ENCODE results near the gene PRKCE.

The PRKCE gene

GRCh38 chr2:46171996-46172546, 520.6 kb downstream of the PRKCE start:
- no peak for DNase-seq (ENCODE audit: low read depth)

GRCh38 chr2:46173030-46173429, 521.6 kb downstream of the PRKCE start:
- DNase-seq (ENCODE audit: low read depth) = no peak

GRCh38 chr2:46173636-46174250, 522.3 kb downstream of the PRKCE start:
- DNase-seq (ENCODE audit: low read depth) = no peak

GRCh38 chr2:46174345-46175170, 523.1 kb downstream of the PRKCE start:
- DNase-seq (ENCODE audit: low read depth) = no peak

GRCh38 chr2:46175419-46175818, 523.9 kb downstream of the PRKCE start:
- no peak for DNase-seq (ENCODE audit: low read depth)

GRCh38 chr2:46177461-46178089, 526.1 kb downstream of the PRKCE start:
- DNase-seq (ENCODE audit: low read depth) = no peak

- peak; percentile 19 for DNase-seq (ENCODE audit: low read depth)
Observed at GRCh38 chr2:46179037-46179621, 527.7 kb downstream of the PRKCE start.

GRCh38 chr2:46180189-46180588, 528.7 kb downstream of the PRKCE start:
- DNase-seq (ENCODE audit: low read depth) = no peak

- DNase-seq (ENCODE audit: low read depth) = no peak
Observed at GRCh38 chr2:46181306-46181705, 529.8 kb downstream of the PRKCE start.

GRCh38 chr2:46181789-46182530, 530.5 kb downstream of the PRKCE start:
- DNase-seq (ENCODE audit: low read depth) = no peak

- no peak for DNase-seq (ENCODE audit: low read depth)
Observed at GRCh38 chr2:46183426-46183825, 532.0 kb downstream of the PRKCE start.

GRCh38 chr2:46184794-46185583, 533.5 kb downstream of the PRKCE start:
- DNase-seq (ENCODE audit: low read depth) = no peak

- DNase-seq (ENCODE audit: low read depth) = no peak
Observed at GRCh38 chr2:46187112-46187618, 535.7 kb downstream of the PRKCE start.

- DNase-seq (ENCODE audit: low read depth) = no peak
Observed at GRCh38 chr2:46188041-46188716, 536.7 kb downstream of the PRKCE start.

- DNase-seq (ENCODE audit: low read depth) = no peak
Observed at GRCh38 chr2:46193356-46193755, 541.9 kb downstream of the PRKCE start.

GRCh38 chr2:46193855-46194254, 542.4 kb downstream of the PRKCE start:
- no peak for DNase-seq (ENCODE audit: low read depth)

- no peak for DNase-seq (ENCODE audit: low read depth)
Observed at GRCh38 chr2:46194856-46195255, 543.4 kb downstream of the PRKCE start.

- no peak for DNase-seq (ENCODE audit: low read depth)
Observed at GRCh38 chr2:46195819-46196218, 544.3 kb downstream of the PRKCE start.

- no peak for DNase-seq (ENCODE audit: low read depth)
Observed at GRCh38 chr2:46196871-46197462, 545.5 kb downstream of the PRKCE start.

- no peak for DNase-seq (ENCODE audit: low read depth)
Observed at GRCh38 chr2:46197672-46198071, 546.2 kb downstream of the PRKCE start.

Data from activated T-cell treated with anti-CD3 and anti-CD28 coated beads for 1 hour (primary cell).